ENCODE measurements around the gene SLC4A1. TPM values are rescaled to one million over a fixed set of nuclear protein-coding genes. Genes with fewer than 3 reads are reported as not detected.

SLC4A1 gene
- total RNA-seq, 1 experiment from 2014 or later, result 0.22 TPM

GRCh38 chr17:44262654-44263225, 5.2 kb downstream of the SLC4A1 start:
- TF ChIP-seq RAD21 (IDR thresholded peaks at IDR 0.05; ENCODE audit: low read depth) (no peak), EGR1 (IDR thresholded peaks at IDR 0.05; ENCODE audit: low read depth) (no peak), SRF (IDR thresholded peaks at IDR 0.05; ENCODE audit: low read depth) (no peak)
- Histone ChIP-seq H3K4me2 (ENCODE audit: low read length) (no peak overlapping the region), H2AFZ (ENCODE audit: low read depth, low read length, poor library complexity, severe bottlenecking) (no peak overlapping the region), H3K79me2 (ENCODE audit: insufficient read depth, low read length) (no peaks in the 10 kb centered on the region), H3K4me3 (replicated peaks in 1 of 2; ENCODE audit: low read depth in 1 of 2, low read length in 2 of 2) (no peak overlapping the region), H3K27ac (ENCODE audit: low read depth, low read length) (no peak overlapping the region), H3K9me2 (ENCODE audit: insufficient read depth) (no peaks in the 10 kb centered on the region), H3K36me3 (ENCODE audit: control insufficient read depth in 1 of 2, insufficient read depth in 2 of 2, low read length in 2 of 2) (no peaks in the 10 kb centered on the region), H3K9ac (ENCODE audit: low read length) (no peak overlapping the region), H4K20me1 (ENCODE audit: insufficient read depth) (no peaks in the 10 kb centered on the region), H3K27me3 (ENCODE audit: insufficient read depth, low read length) (no peaks in the 10 kb centered on the region), H3K4me1 (ENCODE audit: control insufficient read depth in 1 of 2, insufficient read depth in 2 of 2, low read length in 2 of 2) (no peaks in the 10 kb centered on the region), H3K9me3 (ENCODE audit: control insufficient read depth in 1 of 2, insufficient read depth in 1 of 2, low read depth in 1 of 2, low read length in 2 of 2) (no peaks in the 10 kb centered on the region)
- ChIA-PET CTCF (interaction anchor here (1.0 kb wide), 1 partner anchor 41 kb away, joined by 3 read pairs; no protein-coding TSS in a partner anchor), RAD21 (ENCODE audit: low non-redundant PET in 1 of 2, low total read pairs in 2 of 2, uncharacterized antibody in 2 of 2, unreplicated experiment in 2 of 2) (no interaction called here), POLR2A (no interaction called here)
- intact Hi-C loops (cut with micrococcal nuclease), result no loop called here
- no TSS peak for BruUV-seq (replicated peaks)
- ATAC-seq, result no peak
- no peak for DNase-seq (ENCODE audit: low read depth, low spot score)

- ATAC-seq, result no peak
These were observed 7.6 kb downstream of the SLC4A1 start for GRCh38 chr17:44260296-44260695.

More at GRCh38 chr17:44260296-44260695, 7.6 kb downstream of the SLC4A1 start:
- no peaks in the 10 kb centered on the region for H3K9me3 ChIP-seq (ENCODE audit: control insufficient read depth in 1 of 2, insufficient read depth in 1 of 2, low read depth in 1 of 2, low read length in 2 of 2)
- no peak overlapping the region for H3K4me2 ChIP-seq (ENCODE audit: low read length)
- no peak for TF ChIP-seq ATF3 (IDR thresholded peaks at IDR 0.05)
- no peak for TF ChIP-seq POLR2AphosphoS5 (IDR thresholded peaks at IDR 0.05; ENCODE audit: low read depth, low read length)
- no peak for TF ChIP-seq REST (IDR thresholded peaks at IDR 0.05; ENCODE audit: low read depth)
- no peak for TF ChIP-seq SRF (IDR thresholded peaks at IDR 0.05; ENCODE audit: low read depth)
- TF ChIP-seq ELF1 (IDR thresholded peaks at IDR 0.05; ENCODE audit: borderline replicate concordance, low read depth), result no peak
- no peak for TF ChIP-seq EZH2phosphoT487 (IDR thresholded peaks at IDR 0.05; ENCODE audit: borderline replicate concordance)
- no peak for TF ChIP-seq POLR2A (IDR thresholded peaks at IDR 0.05; ENCODE audit: borderline replicate concordance, extremely low read depth, insufficient read depth, insufficient read length)
- no peak for TF ChIP-seq ZBTB33 (IDR thresholded peaks at IDR 0.05; ENCODE audit: extremely low read depth, insufficient replicate concordance, low read length)
- no peak for TF ChIP-seq ZNF274 (IDR thresholded peaks at IDR 0.05; ENCODE audit: low read depth, low read length)
- TF ChIP-seq CEBPB (IDR thresholded peaks at IDR 0.05; ENCODE audit: low read depth), result no peak
- no peaks in the 10 kb centered on the region for H3K9me2 ChIP-seq (ENCODE audit: insufficient read depth)
- RAD21 ChIA-PET (ENCODE audit: low non-redundant PET in 1 of 2, low total read pairs in 2 of 2, uncharacterized antibody in 2 of 2, unreplicated experiment in 2 of 2), result no interaction called here
- H3K4me3 ChIP-seq (replicated peaks in 1 of 2; ENCODE audit: low read depth in 1 of 2, low read length in 2 of 2), result no peak overlapping the region
- H4K20me1 ChIP-seq (ENCODE audit: insufficient read depth), result no peaks in the 10 kb centered on the region
- CTCF ChIA-PET, result no interaction called here
- no peak overlapping the region for H2AFZ ChIP-seq (ENCODE audit: low read depth, low read length, poor library complexity, severe bottlenecking)
- POLR2A ChIA-PET, result no interaction called here
- H3K27me3 ChIP-seq (ENCODE audit: insufficient read depth, low read length), result peaks cover 4% of the 10 kb centered on the region
- H3K79me2 ChIP-seq (ENCODE audit: insufficient read depth, low read length), result no peaks in the 10 kb centered on the region
- no peak overlapping the region for H3K9ac ChIP-seq (ENCODE audit: low read length)
- H3K27ac ChIP-seq (ENCODE audit: low read depth, low read length), result no peak overlapping the region
- no peak for DNase-seq (ENCODE audit: low read depth, low spot score)
- BruUV-seq (replicated peaks), result no TSS peak
- no peaks in the 10 kb centered on the region for H3K4me1 ChIP-seq (ENCODE audit: control insufficient read depth in 1 of 2, insufficient read depth in 2 of 2, low read length in 2 of 2)
- intact Hi-C loops (cut with micrococcal nuclease), result no loop called here
- no peaks in the 10 kb centered on the region for H3K36me3 ChIP-seq (ENCODE audit: control insufficient read depth in 1 of 2, insufficient read depth in 2 of 2, low read length in 2 of 2)
